GM18951 (cell line): Measurements from ENCODE around the gene BMPR1A.
"Not testable (repeated sequence)": the region's sequence is repeated elsewhere in the genome, so short reads cannot be mapped to it uniquely, and the experiment has no call there.

Experiments used
- POLR2A ChIP-seq: IDR thresholded peaks from 4 replicates; pipeline ENCODE4 v1.6.1; 2011; ENCODE audit warnings: mild to moderate bottlenecking; ENCODE audit not compliant: insufficient read length, insufficient read depth; ENCODE audit errors: extremely low read depth
- in situ Hi-C: fragments of 300-500 bp; cut with MboI; formaldehyde crosslinking; loops from one replicate; pipeline ENCODE4 v1.12.0; 2022; ENCODE audit warnings: low sequenced_read_pairs, mixed read lengths, inconsistent platforms; ENCODE audit not compliant: unreplicated experiment

The BMPR1A gene

GRCh38 chr10:86857128-86857721, 100.8 kb downstream of the BMPR1A start:
- in situ Hi-C loops = no loop called here
- TF ChIP-seq POLR2A = no peak

- in situ Hi-C loops = no loop called here
- no peak for TF ChIP-seq POLR2A
These were observed 101.6 kb downstream of the BMPR1A start for GRCh38 chr10:86858011-86858410.

GRCh38 chr10:86861351-86861750, 104.9 kb downstream of the BMPR1A start:
- no peak for TF ChIP-seq POLR2A
- in situ Hi-C loops = no loop called here

GRCh38 chr10:86862373-86862772, 106.0 kb downstream of the BMPR1A start:
- TF ChIP-seq POLR2A = no peak
- in situ Hi-C loops = no loop called here

GRCh38 chr10:86862786-86863483, 106.5 kb downstream of the BMPR1A start:
- no peak for TF ChIP-seq POLR2A
- in situ Hi-C loops = no loop called here

GRCh38 chr10:86863484-86863842, 107.0 kb downstream of the BMPR1A start:
- no peak for TF ChIP-seq POLR2A
- in situ Hi-C loops = no loop called here

- in situ Hi-C loops = not testable (repeated sequence)
These were observed 108.8 kb downstream of the BMPR1A start for GRCh38 chr10:86865011-86865811.

- in situ Hi-C loops = no loop called here
- TF ChIP-seq POLR2A = no peak
These were observed 110.7 kb downstream of the BMPR1A start for GRCh38 chr10:86867149-86867548.

- in situ Hi-C loops = no loop called here
- TF ChIP-seq POLR2A = no peak
These were observed 111.9 kb downstream of the BMPR1A start for GRCh38 chr10:86868353-86868752.

GRCh38 chr10:86870679-86871078, 114.3 kb downstream of the BMPR1A start:
- in situ Hi-C loops = no loop called here
- TF ChIP-seq POLR2A = no peak

GRCh38 chr10:86871563-86872183, 115.3 kb downstream of the BMPR1A start:
- in situ Hi-C loops = no loop called here
- no peak for TF ChIP-seq POLR2A

GRCh38 chr10:86872757-86873156, 116.3 kb downstream of the BMPR1A start:
- no peak for TF ChIP-seq POLR2A
- in situ Hi-C loops = no loop called here

- no peak for TF ChIP-seq POLR2A
- in situ Hi-C loops = no loop called here
These were observed 120.3 kb downstream of the BMPR1A start for GRCh38 chr10:86876748-86877147.

GRCh38 chr10:86878983-86879713, 122.7 kb downstream of the BMPR1A start:
- no peak for TF ChIP-seq POLR2A
- in situ Hi-C loops = no loop called here
